Measurements from ENCODE around the gene RNF7. TPM values are rescaled to one million over a fixed set of nuclear protein-coding genes. Genes with fewer than 3 reads are reported as not detected.

RNF7 gene
- total RNA-seq, 1 donor = 48.1 TPM

DNA sequence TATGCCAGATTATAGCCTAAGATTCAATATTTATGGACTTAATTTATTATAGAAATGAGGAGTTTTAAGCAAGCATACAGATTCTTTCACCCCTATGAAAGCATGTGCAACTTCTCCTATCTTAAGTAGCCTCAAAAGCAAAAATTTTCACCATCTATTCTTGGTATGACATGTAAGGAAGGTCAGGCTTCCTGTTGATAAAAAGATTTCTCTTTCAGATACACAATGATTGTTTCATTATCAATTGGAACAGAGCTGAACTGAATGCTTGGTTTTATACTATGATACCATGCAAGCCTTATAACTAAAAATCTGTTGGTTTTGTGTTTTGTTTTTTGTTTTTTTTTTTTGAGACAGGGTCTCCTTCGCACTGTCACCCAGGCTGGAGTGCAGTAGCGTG, 29.0 kb downstream of the RNF7 start:
- no peak overlapping the region for H3K4me2 ChIP-seq (ENCODE audit: insufficient read depth, low read length)
- H3K27me3 ChIP-seq (ENCODE audit: insufficient read depth, low read length) = no peaks in the 10 kb centered on the region
- no peak overlapping the region for H3K27ac ChIP-seq (ENCODE audit: low read depth, low read length)
- no peaks in the 10 kb centered on the region for H3K4me1 ChIP-seq (ENCODE audit: insufficient read depth, low read length)
- TF ChIP-seq, protein P1, sequence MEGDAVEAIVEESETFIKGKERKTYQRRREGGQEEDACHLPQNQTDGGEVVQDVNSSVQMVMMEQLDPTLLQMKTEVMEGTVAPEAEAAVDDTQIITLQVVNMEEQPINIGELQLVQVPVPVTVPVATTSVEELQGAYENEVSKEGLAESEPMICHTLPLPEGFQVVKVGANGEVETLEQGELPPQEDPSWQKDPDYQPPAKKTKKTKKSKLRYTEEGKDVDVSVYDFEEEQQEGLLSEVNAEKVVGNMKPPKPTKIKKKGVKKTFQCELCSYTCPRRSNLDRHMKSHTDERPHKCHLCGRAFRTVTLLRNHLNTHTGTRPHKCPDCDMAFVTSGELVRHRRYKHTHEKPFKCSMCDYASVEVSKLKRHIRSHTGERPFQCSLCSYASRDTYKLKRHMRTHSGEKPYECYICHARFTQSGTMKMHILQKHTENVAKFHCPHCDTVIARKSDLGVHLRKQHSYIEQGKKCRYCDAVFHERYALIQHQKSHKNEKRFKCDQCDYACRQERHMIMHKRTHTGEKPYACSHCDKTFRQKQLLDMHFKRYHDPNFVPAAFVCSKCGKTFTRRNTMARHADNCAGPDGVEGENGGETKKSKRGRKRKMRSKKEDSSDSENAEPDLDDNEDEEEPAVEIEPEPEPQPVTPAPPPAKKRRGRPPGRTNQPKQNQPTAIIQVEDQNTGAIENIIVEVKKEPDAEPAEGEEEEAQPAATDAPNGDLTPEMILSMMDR (IDR thresholded peaks at IDR 0.05; ENCODE audit: extremely low read depth, low read depth, low read length) = no peak
- no peaks in the 10 kb centered on the region for H3K36me3 ChIP-seq (ENCODE audit: insufficient read depth, low read length)
- H3K9me3 ChIP-seq (ENCODE audit: low read depth, low read length) = no peaks in the 10 kb centered on the region
- no peak overlapping the region for H2AFZ ChIP-seq (ENCODE audit: low read length)
- H3K79me2 ChIP-seq (ENCODE audit: insufficient read depth, low read length) = no peaks in the 10 kb centered on the region
- H3K4me3 ChIP-seq (ENCODE audit: insufficient read depth, low read length) = no peak overlapping the region
- no peak for DNase-seq (ENCODE audit: insufficient read length, low spot score, missing footprints)
- H4K20me1 ChIP-seq (ENCODE audit: insufficient read depth, low read length) = no peaks in the 10 kb centered on the region

DNA sequence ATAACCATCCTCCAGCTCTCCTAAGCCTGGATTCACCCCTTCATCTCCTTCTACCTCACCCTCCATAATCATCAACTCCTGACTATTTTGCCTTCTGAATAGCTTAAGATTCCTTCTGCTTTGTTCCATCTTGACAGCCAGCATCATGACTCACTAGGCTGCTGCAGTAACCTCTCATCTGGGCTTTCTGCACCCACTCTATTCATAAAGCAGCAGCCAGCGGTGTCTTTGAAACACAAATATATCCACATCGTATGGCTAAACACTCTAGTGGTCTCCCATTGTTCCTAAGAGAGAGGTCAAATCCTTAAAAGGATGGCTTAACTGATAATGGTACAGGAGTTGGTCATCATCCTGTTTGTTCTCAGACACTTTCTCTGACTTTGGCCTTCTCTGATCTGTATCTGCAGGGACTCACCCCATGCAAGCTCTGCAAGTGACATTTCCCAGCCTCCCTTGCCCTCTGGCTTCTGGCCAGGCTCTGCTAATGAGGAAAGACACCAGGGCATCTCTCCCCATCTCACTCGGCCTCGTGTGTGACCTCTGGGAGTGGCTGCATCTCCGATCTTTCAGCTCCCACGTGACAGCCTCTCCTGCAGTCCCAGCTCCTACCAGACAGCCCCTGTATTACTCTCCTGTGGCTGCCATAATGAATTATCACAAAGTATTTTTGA, 31.3 kb downstream of the RNF7 start:
- TF ChIP-seq, protein P1 (IDR thresholded peaks at IDR 0.05; ENCODE audit: extremely low read depth, low read depth, low read length) = no peak
- no peak overlapping the region for H3K4me3 ChIP-seq (ENCODE audit: insufficient read depth, low read length)
- no peaks in the 10 kb centered on the region for H3K9me3 ChIP-seq (ENCODE audit: low read depth, low read length)
- H4K20me1 ChIP-seq (ENCODE audit: insufficient read depth, low read length) = no peaks in the 10 kb centered on the region
- no peaks in the 10 kb centered on the region for H3K4me1 ChIP-seq (ENCODE audit: insufficient read depth, low read length)
- no peak for DNase-seq (ENCODE audit: insufficient read length, low spot score, missing footprints)
- H3K4me2 ChIP-seq (ENCODE audit: insufficient read depth, low read length) = no peak overlapping the region
- no peaks in the 10 kb centered on the region for H3K27me3 ChIP-seq (ENCODE audit: insufficient read depth, low read length)
- no peaks in the 10 kb centered on the region for H3K36me3 ChIP-seq (ENCODE audit: insufficient read depth, low read length)
- H2AFZ ChIP-seq (ENCODE audit: low read length) = no peak overlapping the region
- no peak overlapping the region for H3K27ac ChIP-seq (ENCODE audit: low read depth, low read length)
- no peaks in the 10 kb centered on the region for H3K79me2 ChIP-seq (ENCODE audit: insufficient read depth, low read length)

GRCh38 chr3:141773676-141774075, 35.6 kb downstream of the RNF7 start:
- H3K4me1 ChIP-seq (ENCODE audit: insufficient read depth, low read length) = no peaks in the 10 kb centered on the region
- no peaks in the 10 kb centered on the region for H4K20me1 ChIP-seq (ENCODE audit: insufficient read depth, low read length)
- no peaks in the 10 kb centered on the region for H3K9me3 ChIP-seq (ENCODE audit: low read depth, low read length)
- no peak overlapping the region for H3K27ac ChIP-seq (ENCODE audit: low read depth, low read length)
- TF ChIP-seq, protein P1 (IDR thresholded peaks at IDR 0.05; ENCODE audit: extremely low read depth, low read depth, low read length) = no peak
- no peaks in the 10 kb centered on the region for H3K36me3 ChIP-seq (ENCODE audit: insufficient read depth, low read length)
- no peaks in the 10 kb centered on the region for H3K27me3 ChIP-seq (ENCODE audit: insufficient read depth, low read length)
- no peak overlapping the region for H3K4me3 ChIP-seq (ENCODE audit: insufficient read depth, low read length)
- no peak for DNase-seq (ENCODE audit: insufficient read length, low spot score, missing footprints)
- H3K79me2 ChIP-seq (ENCODE audit: insufficient read depth, low read length) = no peaks in the 10 kb centered on the region
- H2AFZ ChIP-seq (ENCODE audit: low read length) = no peak overlapping the region
- no peak overlapping the region for H3K4me2 ChIP-seq (ENCODE audit: insufficient read depth, low read length)

DNA sequence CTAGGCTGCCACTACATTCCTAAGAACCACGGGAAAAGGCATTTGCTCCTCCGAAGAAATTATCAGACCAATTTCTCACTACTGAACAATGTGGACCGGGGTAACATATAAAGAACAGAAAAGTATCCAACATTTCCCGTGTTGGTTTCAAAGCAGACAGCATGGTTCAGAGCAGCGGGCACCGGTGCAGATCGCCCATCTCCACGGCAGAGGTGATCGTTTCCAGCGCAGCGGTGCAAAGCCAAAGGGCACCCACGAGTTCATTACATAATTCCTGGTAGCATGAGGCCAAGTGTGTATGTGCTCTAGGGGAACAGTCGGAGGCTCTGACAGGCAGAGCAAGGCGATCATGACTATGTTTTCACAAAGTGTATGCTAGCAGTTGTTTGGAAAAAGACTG, 38.3 kb downstream of the RNF7 start:
- H4K20me1 ChIP-seq (ENCODE audit: insufficient read depth, low read length) = no peaks in the 10 kb centered on the region
- H3K27me3 ChIP-seq (ENCODE audit: insufficient read depth, low read length) = no peaks in the 10 kb centered on the region
- no peak overlapping the region for H3K27ac ChIP-seq (ENCODE audit: low read depth, low read length)
- no peaks in the 10 kb centered on the region for H3K79me2 ChIP-seq (ENCODE audit: insufficient read depth, low read length)
- no peaks in the 10 kb centered on the region for H3K36me3 ChIP-seq (ENCODE audit: insufficient read depth, low read length)
- TF ChIP-seq, protein P1 (IDR thresholded peaks at IDR 0.05; ENCODE audit: extremely low read depth, low read depth, low read length) = no peak
- no peaks in the 10 kb centered on the region for H3K9me3 ChIP-seq (ENCODE audit: low read depth, low read length)
- DNase-seq (ENCODE audit: insufficient read length, low spot score, missing footprints) = no peak
- H3K4me1 ChIP-seq (ENCODE audit: insufficient read depth, low read length) = no peaks in the 10 kb centered on the region
- peak overlapping the region; percentile 32 for H3K4me2 ChIP-seq (ENCODE audit: insufficient read depth, low read length)
- H2AFZ ChIP-seq (ENCODE audit: low read length) = peak overlapping the region; percentile 80
- H3K4me3 ChIP-seq (ENCODE audit: insufficient read depth, low read length) = peak overlapping the region; percentile 49

All from osteoblast (primary cell).